Stimulated activated CD8-positive, alpha-beta memory T cell treated with anti-CD3 and anti-CD28 coated beads, Interleukin-2, amount 100 ng/mL, for 1 hour (primary cell): ENCODE data around the gene AHCTF1.

Experiments used
- DNase-seq, 2 donors: peaks; one replicate each; pipeline ENCODE4 v3.0.0-alpha.2; 2020; ENCODE audit warnings: low read depth in 2 of 2

AHCTF1 gene

GRCh38 chr1:246800356-246800755, 131.4 kb downstream of the AHCTF1 start:
- no peak for DNase-seq

GRCh38 chr1:246798606-246799496, 132.9 kb downstream of the AHCTF1 start:
- DNase-seq = no peak

- DNase-seq = no peak
Observed at GRCh38 chr1:246798107-246798506, 133.6 kb downstream of the AHCTF1 start.

GRCh38 chr1:246797597-246797996, 134.2 kb downstream of the AHCTF1 start:
- no peak for DNase-seq

- no peak for DNase-seq
Observed at GRCh38 chr1:246797157-246797556, 134.6 kb downstream of the AHCTF1 start.

GRCh38 chr1:246795906-246796694, 135.6 kb downstream of the AHCTF1 start:
- DNase-seq = no peak

- DNase-seq = no peak
Observed at GRCh38 chr1:246794828-246795671, 136.7 kb downstream of the AHCTF1 start.

GRCh38 chr1:246794048-246794827, 137.5 kb downstream of the AHCTF1 start:
- DNase-seq = no peak

GRCh38 chr1:246793356-246793896, 138.3 kb downstream of the AHCTF1 start:
- no peak for DNase-seq

- DNase-seq = no peak
Observed at GRCh38 chr1:246792603-246793002, 139.1 kb downstream of the AHCTF1 start.

- no peak for DNase-seq
Observed at GRCh38 chr1:246791303-246791918, 140.3 kb downstream of the AHCTF1 start.

- no peak for DNase-seq
Observed at GRCh38 chr1:246790833-246791232, 140.9 kb downstream of the AHCTF1 start.

GRCh38 chr1:246790364-246790763, 141.4 kb downstream of the AHCTF1 start:
- no peak for DNase-seq

- no peak for DNase-seq
Observed at GRCh38 chr1:246789454-246790339, 142.1 kb downstream of the AHCTF1 start.
